ENCODE measurements around the gene TBC1D4. TPM values are rescaled to one million over a fixed set of nuclear protein-coding genes. Genes with fewer than 3 reads are reported as not detected.
A peak's percentile ranks its signal among the peaks of the same experiment; 100 is the strongest.

Gene TBC1D4
- total and polyA plus RNA-seq, 2 donors (not counting 1 experiment from before 2014, with no cell fraction given), result 10.3 to 15.4 TPM

GRCh38 chr13:75469047-75469446 is 12.9 kb downstream of the TBC1D4 start:
- no peaks in the 10 kb centered on the region for H3K79me2 ChIP-seq (ENCODE audit: control insufficient read depth, insufficient read depth, low read length)
- no peak for DNase-seq (ENCODE audit: low read depth in 2 of 2)
- H4K20me1 ChIP-seq (ENCODE audit: control insufficient read depth, extremely low read depth, insufficient read depth, low read length), result no peaks in the 10 kb centered on the region
- no peak overlapping the region for H3K9ac ChIP-seq (ENCODE audit: insufficient read depth, low read length)
- no peaks in the 10 kb centered on the region for H3K27me3 ChIP-seq (ENCODE audit: control insufficient read depth, insufficient read depth, low read length)
- TF ChIP-seq CTCF (conservative IDR thresholded peaks at IDR 0.05 in 1 of 2, IDR thresholded peaks at IDR 0.05 in 1 of 2; ENCODE audit: low read depth in 1 of 2, low read length in 2 of 2), result no peak
- no peak for TF ChIP-seq EZH2 (IDR thresholded peaks at IDR 0.05; ENCODE audit: low read length, missing control alignments)
- no peaks in the 10 kb centered on the region for H3K36me3 ChIP-seq (ENCODE audit: control insufficient read depth, insufficient read depth, low read length)
- no peak overlapping the region for H2AFZ ChIP-seq (ENCODE audit: low read length)
- H3K9me3 ChIP-seq (ENCODE audit: control insufficient read depth, insufficient read depth, low read depth, low read length), result no peaks in the 10 kb centered on the region
- no peak overlapping the region for H3K4me3 ChIP-seq (replicated peaks in 1 of 4; ENCODE audit: control extremely low read depth in 1 of 4, insufficient read depth in 1 of 4, low read depth in 3 of 4, low read length in 4 of 4)
- no peaks in the 10 kb centered on the region for H3K4me1 ChIP-seq (ENCODE audit: control insufficient read depth, extremely low read depth, insufficient read depth, low read length)
- no peak overlapping the region for H3K27ac ChIP-seq (ENCODE audit: insufficient read depth, low read length)
- H3K4me2 ChIP-seq (ENCODE audit: extremely low read depth, insufficient read depth, low read length), result no peak overlapping the region

- no peak for TF ChIP-seq EZH2 (IDR thresholded peaks at IDR 0.05; ENCODE audit: low read length, missing control alignments)
- no peak for TF ChIP-seq CTCF (conservative IDR thresholded peaks at IDR 0.05 in 1 of 2, IDR thresholded peaks at IDR 0.05 in 1 of 2; ENCODE audit: low read depth in 1 of 2, low read length in 2 of 2)
- Histone ChIP-seq H4K20me1 (ENCODE audit: control insufficient read depth, extremely low read depth, insufficient read depth, low read length) (no peaks in the 10 kb centered on the region), H3K27me3 (ENCODE audit: control insufficient read depth, insufficient read depth, low read length) (no peaks in the 10 kb centered on the region), H3K79me2 (ENCODE audit: control insufficient read depth, insufficient read depth, low read length) (no peaks in the 10 kb centered on the region), H3K4me1 (ENCODE audit: control insufficient read depth, extremely low read depth, insufficient read depth, low read length) (no peaks in the 10 kb centered on the region), H3K9ac (ENCODE audit: insufficient read depth, low read length) (no peak overlapping the region), H3K4me3 (replicated peaks in 1 of 4; ENCODE audit: control extremely low read depth in 1 of 4, insufficient read depth in 1 of 4, low read depth in 3 of 4, low read length in 4 of 4) (no peak overlapping the region), H3K27ac (ENCODE audit: insufficient read depth, low read length) (no peak overlapping the region), H2AFZ (ENCODE audit: low read length) (no peak overlapping the region), H3K9me3 (ENCODE audit: control insufficient read depth, insufficient read depth, low read depth, low read length) (no peaks in the 10 kb centered on the region), H3K4me2 (ENCODE audit: extremely low read depth, insufficient read depth, low read length) (no peak overlapping the region), H3K36me3 (ENCODE audit: control insufficient read depth, insufficient read depth, low read length) (no peaks in the 10 kb centered on the region)
- no peak for DNase-seq (ENCODE audit: low read depth in 2 of 2)
These were observed 13.4 kb downstream of the TBC1D4 start for GRCh38 chr13:75468602-75469001.

- H3K4me1 ChIP-seq (ENCODE audit: control insufficient read depth, extremely low read depth, insufficient read depth, low read length), result no peaks in the 10 kb centered on the region
- H4K20me1 ChIP-seq (ENCODE audit: control insufficient read depth, extremely low read depth, insufficient read depth, low read length), result no peaks in the 10 kb centered on the region
- peak overlapping the region in 1 of 4 experiments; percentile 19 for H3K4me3 ChIP-seq (replicated peaks in 1 of 4; ENCODE audit: control extremely low read depth in 1 of 4, insufficient read depth in 1 of 4, low read depth in 3 of 4, low read length in 4 of 4)
- H3K36me3 ChIP-seq (ENCODE audit: control insufficient read depth, insufficient read depth, low read length), result no peaks in the 10 kb centered on the region
- no peak overlapping the region for H2AFZ ChIP-seq (ENCODE audit: low read length)
- no peak for TF ChIP-seq CTCF (conservative IDR thresholded peaks at IDR 0.05 in 1 of 2, IDR thresholded peaks at IDR 0.05 in 1 of 2; ENCODE audit: low read depth in 1 of 2, low read length in 2 of 2)
- no peak for TF ChIP-seq EZH2 (IDR thresholded peaks at IDR 0.05; ENCODE audit: low read length, missing control alignments)
- no peak overlapping the region for H3K27ac ChIP-seq (ENCODE audit: insufficient read depth, low read length)
- H3K79me2 ChIP-seq (ENCODE audit: control insufficient read depth, insufficient read depth, low read length), result no peaks in the 10 kb centered on the region
- no peak overlapping the region for H3K9ac ChIP-seq (ENCODE audit: insufficient read depth, low read length)
- H3K27me3 ChIP-seq (ENCODE audit: control insufficient read depth, insufficient read depth, low read length), result no peaks in the 10 kb centered on the region
- H3K4me2 ChIP-seq (ENCODE audit: extremely low read depth, insufficient read depth, low read length), result peak overlapping the region; percentile 32
- DNase-seq (ENCODE audit: low read depth in 2 of 2), result peak; percentile 45 to 80
- H3K9me3 ChIP-seq (ENCODE audit: control insufficient read depth, insufficient read depth, low read depth, low read length), result no peaks in the 10 kb centered on the region
These were observed 13.9 kb downstream of the TBC1D4 start for GRCh38 chr13:75468098-75468497.

Measured in fibroblast of lung (primary cell).